Glomerular visceral epithelial cell (primary cell): ENCODE measurements around the gene CD300LF.

Experiments
- DNase-seq: peaks from one replicate; pipeline ENCODE4 v3.0.0-alpha.2; 2016; ENCODE audit errors: extremely low spot score

Gene CD300LF

GRCh38 chr17:74712756-74713155 is at the start of gene CD300LF:
Gene CD300LF, minus strand, starts transcription at chr17:74712923. Its CDS starts 57 bp downstream, at chr17:74712866.
- DNase-seq = no peak

GRCh38 chr17:74761931-74762330 is 49.2 kb upstream of the CD300LF start:
- DNase-seq = no peak

DNA sequence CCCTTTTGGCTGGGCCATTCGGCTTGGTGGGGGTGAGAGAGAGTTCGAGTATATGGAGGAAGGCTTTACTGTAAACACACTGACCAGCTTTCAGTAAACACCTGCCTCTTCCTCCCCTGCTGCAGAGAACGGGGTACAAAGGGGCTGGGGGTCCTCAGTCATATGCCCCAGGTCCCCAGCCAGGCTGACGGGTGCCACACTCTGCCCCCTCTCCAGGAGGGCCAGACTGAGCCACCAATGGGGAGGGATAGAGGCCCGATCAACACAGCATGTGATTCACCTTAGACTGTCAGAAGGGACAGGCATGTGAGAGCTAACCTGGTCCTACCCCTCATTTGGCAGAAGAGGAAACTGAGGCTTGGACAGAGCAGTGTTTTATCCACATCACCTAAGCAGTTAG is 48.7 kb upstream of the CD300LF start:
- DNase-seq = no peak

- no peak for DNase-seq
Observed at GRCh38 chr17:74760404-74761105, 47.8 kb upstream of the CD300LF start.

DNA sequence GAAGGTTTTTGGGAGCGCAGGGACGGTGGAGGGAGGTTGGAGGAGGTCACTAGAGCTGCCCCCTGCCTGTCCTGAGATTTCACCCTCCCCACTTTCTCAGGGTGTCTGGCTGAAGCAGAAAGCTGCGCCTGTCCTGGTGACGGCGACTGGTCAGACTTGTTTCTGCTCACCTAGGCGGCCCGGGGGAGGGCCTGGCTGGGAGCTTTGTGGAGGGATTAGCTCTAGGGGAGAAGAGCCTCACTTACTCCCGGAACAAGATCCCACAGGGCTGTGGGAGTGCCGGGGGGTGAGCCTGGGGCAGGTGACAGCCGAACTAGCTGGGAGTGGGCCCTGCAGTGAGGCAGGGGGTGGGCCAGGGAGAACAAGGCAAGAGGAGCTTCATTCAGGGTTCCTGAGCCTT is 47.2 kb upstream of the CD300LF start:
- no peak for DNase-seq

DNA sequence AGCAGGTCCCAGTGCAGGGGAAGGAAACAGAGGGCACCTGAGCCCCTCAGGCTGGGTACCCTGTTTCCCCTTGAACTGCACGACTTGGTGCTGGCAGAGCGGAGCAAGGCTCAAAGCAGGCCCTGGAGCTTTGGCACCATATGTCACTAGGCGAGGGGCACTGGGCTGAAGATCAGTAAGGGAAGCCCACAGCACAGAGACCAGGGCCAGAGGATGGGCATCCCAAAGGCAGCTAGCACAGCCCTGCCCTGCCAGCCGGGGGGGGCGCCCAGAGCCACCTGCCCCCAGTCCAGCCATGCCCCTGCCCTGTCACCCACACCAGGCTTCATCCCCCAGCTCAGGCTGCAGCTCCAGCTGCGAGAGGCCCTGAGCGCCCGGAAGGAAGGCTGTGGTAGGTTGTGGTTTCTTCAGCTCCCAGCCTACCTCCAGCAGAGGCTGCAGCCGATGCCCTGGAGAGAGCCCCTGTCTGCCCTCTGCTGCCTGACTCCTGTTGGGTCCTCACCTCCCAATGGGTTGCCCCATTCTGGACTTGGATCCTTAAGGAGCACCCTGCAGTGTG is 46.6 kb upstream of the CD300LF start:
- DNase-seq = peak; percentile 80

DNA sequence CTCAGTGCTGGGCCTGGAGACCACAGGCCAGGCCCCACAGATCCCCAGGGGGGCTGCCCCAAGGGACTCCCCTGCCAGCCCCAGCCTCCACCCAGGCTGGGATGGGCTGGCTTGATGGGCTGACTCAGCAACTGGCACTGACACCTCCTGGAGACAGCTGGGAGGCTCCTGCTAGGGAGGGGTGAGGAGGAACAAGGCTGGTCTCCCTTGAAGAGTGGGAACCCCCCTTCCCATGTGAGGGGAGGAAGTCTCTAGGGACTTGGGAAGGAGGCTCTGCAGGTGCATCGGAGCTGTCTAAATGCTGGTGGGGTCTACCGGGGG is 46.1 kb upstream of the CD300LF start:
- DNase-seq = peak; percentile 71

GRCh38 chr17:74757931-74758847 is 45.5 kb upstream of the CD300LF start:
- DNase-seq = peak; percentile 67

GRCh38 chr17:74757502-74757901 is 44.8 kb upstream of the CD300LF start:
- DNase-seq = peak; percentile 40

GRCh38 chr17:74756891-74757290 is 44.2 kb upstream of the CD300LF start:
- DNase-seq = no peak

GRCh38 chr17:74755533-74755932 is 42.8 kb upstream of the CD300LF start:
- no peak for DNase-seq

GRCh38 chr17:74754832-74755231 is 42.1 kb upstream of the CD300LF start:
- no peak for DNase-seq

DNA sequence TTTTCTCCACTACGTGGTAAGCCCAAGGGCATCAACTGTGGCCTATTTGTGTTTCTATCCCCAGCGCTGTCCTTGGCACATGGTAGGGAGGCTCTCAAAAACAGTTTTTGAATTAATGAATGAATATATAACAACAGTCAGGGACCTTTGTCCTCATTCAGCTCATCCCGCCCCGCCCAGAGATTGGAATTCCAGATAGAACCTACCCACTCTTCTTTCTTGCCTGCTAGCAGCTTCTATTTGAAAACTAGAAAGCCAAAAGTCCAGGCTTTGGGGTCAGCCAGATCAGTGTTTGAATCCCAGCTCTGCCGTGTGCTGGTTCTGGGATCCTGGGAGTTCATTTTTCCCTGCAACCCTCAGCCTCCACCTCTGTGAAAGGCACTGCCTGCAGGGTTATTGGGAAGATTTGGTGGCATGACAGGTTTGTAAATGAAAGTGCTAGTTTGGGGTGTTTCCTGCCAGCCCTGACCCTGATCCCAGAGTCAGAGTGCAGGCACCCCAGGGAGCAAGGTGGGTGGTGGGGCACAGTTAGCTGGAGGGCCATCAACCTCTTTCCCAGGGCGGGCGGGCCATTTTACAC is 40.2 kb upstream of the CD300LF start:
- no peak for DNase-seq

- DNase-seq = no peak
Observed at GRCh38 chr17:74752415-74752814, 39.7 kb upstream of the CD300LF start.

GRCh38 chr17:74750327-74751069 is 37.8 kb upstream of the CD300LF start:
- peak; percentile 40 for DNase-seq

DNA sequence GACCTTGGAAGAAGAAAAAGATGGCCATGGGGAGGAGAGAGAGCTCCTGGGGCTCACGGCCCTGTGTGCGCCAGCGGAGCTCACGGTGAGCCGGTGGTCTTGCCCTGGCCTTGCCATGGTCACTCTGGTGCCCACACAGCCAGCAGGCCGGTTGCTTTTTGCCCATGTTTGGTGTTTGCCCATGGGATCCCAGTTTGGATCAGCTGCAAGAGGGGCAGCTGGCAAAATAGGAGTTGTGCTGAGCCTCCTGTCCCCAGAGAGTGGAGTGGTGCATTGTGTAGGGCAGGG is 37.3 kb upstream of the CD300LF start:
- no peak for DNase-seq

DNA sequence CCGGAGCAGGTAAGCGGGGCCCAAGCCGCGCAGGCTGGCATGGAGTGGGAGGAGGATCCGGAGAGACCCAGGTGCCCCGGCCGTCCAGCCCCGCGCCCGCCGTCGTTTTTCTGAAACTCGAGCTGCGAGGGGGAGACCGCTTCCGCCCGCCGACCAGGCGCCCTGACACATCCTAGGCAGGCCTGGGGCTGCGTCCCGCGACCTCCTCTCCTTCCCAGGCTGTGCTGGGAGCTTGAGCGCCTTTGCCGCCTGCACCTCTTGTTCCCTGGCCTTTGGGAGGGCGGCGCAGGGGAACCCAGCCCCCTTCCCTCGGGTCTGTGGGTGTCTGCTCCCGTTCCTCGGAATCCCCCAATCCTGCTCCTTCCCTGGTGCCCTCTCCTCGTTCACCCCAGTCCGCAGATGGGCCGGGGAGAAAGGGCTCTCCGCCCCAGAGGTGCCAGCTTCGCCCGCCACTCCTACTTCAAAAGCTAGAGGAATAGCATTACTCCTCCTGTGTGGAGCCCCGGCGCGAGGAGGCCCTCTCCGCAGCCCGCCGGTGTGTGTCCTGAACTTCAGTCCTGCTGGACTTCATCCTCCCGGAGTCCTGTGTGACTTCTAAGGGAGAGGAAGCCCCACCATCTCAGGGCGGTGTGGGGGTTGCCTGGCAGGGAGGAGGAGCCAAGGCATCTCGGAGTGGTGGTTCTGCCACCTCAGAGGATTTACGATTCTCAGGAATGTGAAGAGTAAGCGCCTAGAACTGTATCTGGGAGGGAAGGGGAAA is 36.7 kb upstream of the CD300LF start:
- peak; percentile 80 for DNase-seq

- peak; percentile 95 for DNase-seq
Observed at GRCh38 chr17:74748529-74749278, 36.0 kb upstream of the CD300LF start, which contains the start of gene NHERF1. Gene NHERF1, plus strand, starts transcription at chr17:74748628. Its CDS starts 219 bp downstream, at chr17:74748847.

DNA sequence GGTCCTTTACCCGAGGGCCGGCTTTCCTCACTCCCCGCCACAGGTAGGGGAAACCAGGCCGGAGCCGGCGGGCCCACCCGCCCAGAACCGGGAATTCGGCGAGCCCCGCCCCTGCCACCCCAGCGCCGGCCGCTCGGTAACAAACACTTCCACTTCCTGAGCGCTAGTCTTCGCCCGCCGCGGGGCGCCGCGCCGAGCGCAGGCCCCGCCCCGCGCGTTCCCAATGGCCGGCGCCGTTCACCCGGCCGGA is 35.5 kb upstream of the CD300LF start:
- DNase-seq = no peak

DNA sequence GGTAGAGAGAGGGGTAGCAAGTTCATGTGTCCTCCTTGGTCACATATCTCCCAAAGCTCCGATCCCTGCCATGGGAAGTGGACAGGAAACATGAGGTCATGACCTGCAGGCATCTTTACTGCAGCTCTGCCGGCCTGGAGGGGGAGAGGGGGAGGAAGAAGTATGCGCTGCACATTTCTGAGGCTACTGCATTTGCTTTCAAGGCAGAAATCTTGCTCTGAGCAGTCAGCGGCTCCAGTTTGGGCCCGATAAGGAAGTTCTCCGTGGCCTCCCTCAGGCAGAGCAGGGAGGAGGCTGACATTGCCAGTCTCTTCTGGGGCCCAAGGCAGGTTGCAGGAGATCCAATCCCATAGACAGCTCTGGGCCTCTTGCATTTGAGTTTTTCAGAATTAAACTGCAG is 34.2 kb upstream of the CD300LF start:
- DNase-seq = no peak

DNA sequence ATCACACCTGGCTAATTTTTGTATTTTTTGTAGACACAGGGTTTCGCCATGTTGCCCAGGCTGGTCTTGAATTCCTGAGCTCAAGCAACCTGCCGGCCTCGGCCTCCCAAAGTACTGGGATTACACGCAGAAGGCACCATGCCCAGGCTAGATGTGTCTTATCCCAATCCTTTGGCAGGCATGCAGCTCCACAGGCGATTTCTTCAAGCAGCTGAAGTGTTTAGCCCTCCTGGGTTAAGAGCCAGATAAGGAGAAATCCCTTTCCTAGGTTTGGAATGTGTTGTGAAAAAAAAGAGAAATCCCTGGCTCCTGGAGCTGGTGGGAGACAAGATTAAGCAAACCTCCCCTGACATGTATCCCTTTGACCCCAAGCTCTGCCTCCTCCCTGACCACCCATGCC is 33.7 kb upstream of the CD300LF start:
- DNase-seq = no peak
